Omental fat pad (tissue), 4 donors: ENCODE data around the gene LRRC26. TPM values are rescaled to one million over a fixed set of nuclear protein-coding genes. Genes with fewer than 3 reads are reported as not detected.
"Not testable (repeated sequence)": the region's sequence is repeated elsewhere in the genome, so short reads cannot be mapped to it uniquely, and the experiment has no call there.

Experiments
- ATAC-seq: fragments of 150-250 bp; one replicate; pipeline ENCODE4 v1.9.1; 2016; ENCODE audit warnings: mild to moderate bottlenecking, moderate library complexity; ENCODE audit not compliant: low FRiP score
- DNase-seq: peaks from one replicate; pipeline ENCODE4 v3.0.0-alpha.2; 2019; ENCODE audit warnings: low spot score
- CTCF ChIP-seq, 3 donors: fragments of 450-650 bp; IDR thresholded peaks; one replicate each; pipeline ENCODE4 v1.5.1; 2016 to 2017; ENCODE audit warnings: antibody characterized with exemption in 3 of 3, mild to moderate bottlenecking in 3 of 3, moderate library complexity in 2 of 3
- small RNA-seq: library from RNA; depleted of rRNA; stranded (forward); fragments of <200 nt; gene quantifications from one replicate; pipeline ENCODE3, GENCODE V24; 2016
- total RNA-seq, 4 donors: library from RNA; depleted of rRNA; stranded (reverse); fragments of >200 nt; gene quantifications; one replicate each; pipeline ENCODE4 v1.1.0, GENCODE V29; 2016

LRRC26 gene
- total RNA-seq, 4 donors from 2014 or later: not detected

GRCh38 chr9:137126786-137127185 is 43.1 kb downstream of the LRRC26 start:
- no peak for TF ChIP-seq CTCF (IDR thresholded peaks at IDR 0.05)
- DNase-seq: no peak
- ATAC-seq: no peak

- not testable (repeated sequence) for DNase-seq, ATAC-seq
Observed at GRCh38 chr9:137123952-137124462, 45.8 kb downstream of the LRRC26 start.

- DNase-seq (no peak), ATAC-seq (no peak)
- no peak for TF ChIP-seq CTCF (IDR thresholded peaks at IDR 0.05)
Observed at GRCh38 chr9:137123468-137123837, 46.4 kb downstream of the LRRC26 start.

- not testable (repeated sequence) for DNase-seq, ATAC-seq
Observed at GRCh38 chr9:137122796-137123467, 46.9 kb downstream of the LRRC26 start.

GRCh38 chr9:137121927-137122795 is 47.7 kb downstream of the LRRC26 start:
- not testable (repeated sequence) for ATAC-seq, DNase-seq

Small RNAs within 50 kb of the gene (small RNA-seq; reads per million reads assigned to genes)
- not detected for gene MIR3621

Other genes with a start within 250 kb of the LRRC26 start
- gene FBXW5, start 225.3 kb downstream of the LRRC26 start, total RNA-seq: 100 to 1,000 TPM; 154 to 242 (median 185) TPM
- gene C8G, start 224.8 kb downstream of the LRRC26 start, total RNA-seq: 1 to 10 TPM in 1 of 4 donors, not detected in 3; 4.3 TPM
- gene LCN12, start 217.8 kb downstream of the LRRC26 start, total RNA-seq: under 1 TPM in 1 of 4 donors, not detected in 3; 0.46 TPM
- gene PTGDS, start 192.5 kb downstream of the LRRC26 start, total RNA-seq: 100 to 1,000 TPM in 2 of 4 donors, 10 to 100 TPM in 2; 76.9 to 173 (median 118) TPM
- gene LCNL1, start 187.1 kb downstream of the LRRC26 start, total RNA-seq: under 1 TPM in 3 of 4 donors, not detected in 1; 0.28 to 0.47 (median 0.36) TPM
- 10 to 100 TPM; 22.0 to 37.0 (median 31.6) TPM for gene PAXX, start 177.6 kb downstream of the LRRC26 start, total RNA-seq
- 1 to 10 TPM in 3 of 4 donors, under 1 TPM in 1; 0.95 to 9.7 (median 4.7) TPM for gene CLIC3, start 173.5 kb downstream of the LRRC26 start, total RNA-seq
- 10 to 100 TPM; 15.4 to 31.5 (median 25.9) TPM for gene ABCA2, start 141.8 kb downstream of the LRRC26 start, total RNA-seq
- gene FUT7, start 138.0 kb downstream of the LRRC26 start, total RNA-seq: 1 to 10 TPM in 1 of 4 donors, under 1 TPM in 2, not detected in 1; 0.19 to 3.6 (median 0.31) TPM
- gene NPDC1, start 123.9 kb downstream of the LRRC26 start, total RNA-seq: 10 to 100 TPM; 37.2 to 70.5 (median 58.5) TPM
- under 1 TPM in 3 of 4 donors, not detected in 1; 0.25 to 0.72 (median 0.28) TPM for gene ENTPD2, start 116.0 kb downstream of the LRRC26 start, total RNA-seq
- gene SAPCD2, start 99.5 kb downstream of the LRRC26 start, total RNA-seq: 1 to 10 TPM in 1 of 4 donors, under 1 TPM in 2, not detected in 1; 0.13 to 1.8 (median 0.37) TPM
- gene UAP1L1, start 92.5 kb downstream of the LRRC26 start, total RNA-seq: 10 to 100 TPM in 2 of 4 donors, 1 to 10 TPM in 2; 5.2 to 12.8 (median 9.7) TPM
- 10 to 100 TPM; 30.2 to 39.9 (median 33.9) TPM for gene MAN1B1, start 83.1 kb downstream of the LRRC26 start, total RNA-seq
- gene DPP7, start 55.3 kb downstream of the LRRC26 start, total RNA-seq: 100 to 1,000 TPM in 3 of 4 donors, 10 to 100 TPM in 1; 91.8 to 132 (median 119) TPM
- gene GRIN1, start 30.9 kb downstream of the LRRC26 start, total RNA-seq: not detected
- not detected for gene TMEM210, start 2.0 kb upstream of the LRRC26 start, total RNA-seq
- 10 to 100 TPM; 17.4 to 38.8 (median 22.8) TPM for gene ANAPC2, start 18.5 kb upstream of the LRRC26 start, total RNA-seq
- 10 to 100 TPM; 51.2 to 78.2 (median 67.1) TPM for gene SSNA1, start 18.6 kb upstream of the LRRC26 start, total RNA-seq
- 1 to 10 TPM; 3.6 to 6.5 (median 4.9) TPM for gene TPRN, start 30.7 kb upstream of the LRRC26 start, total RNA-seq
- gene TMEM203, start 35.6 kb upstream of the LRRC26 start, total RNA-seq: 10 to 100 TPM; 21.6 to 29.1 (median 27.1) TPM
- 1 to 10 TPM; 5.6 to 6.6 (median 6.1) TPM for gene NDOR1, start 35.6 kb upstream of the LRRC26 start, total RNA-seq
- gene RNF208, start 52.2 kb upstream of the LRRC26 start, total RNA-seq: 1 to 10 TPM in 1 of 4 donors, under 1 TPM in 2, not detected in 1; 0.65 to 1.0 (median 0.72) TPM
- gene CYSRT1, start 55.1 kb upstream of the LRRC26 start, total RNA-seq: under 1 TPM in 3 of 4 donors, not detected in 1; 0.36 to 0.65 (median 0.38) TPM
- under 1 TPM in 1 of 4 donors, not detected in 3; 0.19 TPM for gene RNF224, start 57.5 kb upstream of the LRRC26 start, total RNA-seq
- not detected for gene SLC34A3, start 60.9 kb upstream of the LRRC26 start, total RNA-seq
- 100 to 1,000 TPM; 197 to 452 (median 288) TPM for gene TUBB4B, start 71.2 kb upstream of the LRRC26 start, total RNA-seq
- under 1 TPM in 1 of 4 donors, not detected in 3; 0.56 TPM for gene STPG3, start 81.2 kb upstream of the LRRC26 start, total RNA-seq
- gene NELFB, start 85.3 kb upstream of the LRRC26 start, total RNA-seq: 10 to 100 TPM; 22.2 to 42.8 (median 34.2) TPM
- gene TOR4A, start 107.7 kb upstream of the LRRC26 start, total RNA-seq: 10 to 100 TPM in 3 of 4 donors, 1 to 10 TPM in 1; 9.8 to 17.7 (median 11.6) TPM
- gene NRARP, start 132.2 kb upstream of the LRRC26 start, total RNA-seq: 10 to 100 TPM in 1 of 4 donors, 1 to 10 TPM in 3; 4.6 to 12.3 (median 7.2) TPM